ENCODE data around the gene CUTA.

DNA sequence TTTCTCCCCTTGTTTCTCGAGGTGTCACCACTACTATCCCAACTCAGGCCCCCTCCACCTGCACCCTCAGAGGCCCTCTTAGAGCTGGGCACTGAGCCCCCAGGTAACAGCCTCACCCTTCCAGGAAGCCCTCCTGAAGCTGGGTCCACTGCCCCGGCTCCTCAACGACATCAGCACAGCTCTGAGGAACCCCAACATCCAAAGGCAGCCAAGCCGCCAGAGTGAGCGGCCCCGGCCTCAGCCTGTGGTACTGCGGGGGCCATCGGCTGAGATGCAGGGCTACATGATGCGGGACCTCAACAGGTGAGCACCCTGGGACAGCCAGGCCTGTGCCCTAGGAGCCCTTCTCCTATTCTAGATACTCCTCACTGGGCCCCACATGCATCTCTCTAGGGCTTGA is 23.6 kb upstream of the CUTA start:
- TF ChIP-seq, protein P1, sequence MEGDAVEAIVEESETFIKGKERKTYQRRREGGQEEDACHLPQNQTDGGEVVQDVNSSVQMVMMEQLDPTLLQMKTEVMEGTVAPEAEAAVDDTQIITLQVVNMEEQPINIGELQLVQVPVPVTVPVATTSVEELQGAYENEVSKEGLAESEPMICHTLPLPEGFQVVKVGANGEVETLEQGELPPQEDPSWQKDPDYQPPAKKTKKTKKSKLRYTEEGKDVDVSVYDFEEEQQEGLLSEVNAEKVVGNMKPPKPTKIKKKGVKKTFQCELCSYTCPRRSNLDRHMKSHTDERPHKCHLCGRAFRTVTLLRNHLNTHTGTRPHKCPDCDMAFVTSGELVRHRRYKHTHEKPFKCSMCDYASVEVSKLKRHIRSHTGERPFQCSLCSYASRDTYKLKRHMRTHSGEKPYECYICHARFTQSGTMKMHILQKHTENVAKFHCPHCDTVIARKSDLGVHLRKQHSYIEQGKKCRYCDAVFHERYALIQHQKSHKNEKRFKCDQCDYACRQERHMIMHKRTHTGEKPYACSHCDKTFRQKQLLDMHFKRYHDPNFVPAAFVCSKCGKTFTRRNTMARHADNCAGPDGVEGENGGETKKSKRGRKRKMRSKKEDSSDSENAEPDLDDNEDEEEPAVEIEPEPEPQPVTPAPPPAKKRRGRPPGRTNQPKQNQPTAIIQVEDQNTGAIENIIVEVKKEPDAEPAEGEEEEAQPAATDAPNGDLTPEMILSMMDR (IDR thresholded peaks at IDR 0.05), result no peak
- TF ChIP-seq POLR2A (IDR thresholded peaks at IDR 0.05), result no peak

Data from right lobe of liver (tissue), 4 donors.